ENCODE data around the gene CANT1. TPM values are rescaled to one million over a fixed set of nuclear protein-coding genes. Genes with fewer than 3 reads are reported as not detected.

The CANT1 gene
- total and polyA plus RNA-seq, 9 of the 15 experiments (the other 6 are each of a cell fraction or from before 2014, with no cell fraction given) = 2.7 to 66.4 (median 22.5) TPM

GRCh38 chr17:78986048-78986648 lies 23.4 kb downstream of the CANT1 start (continued):
- TF ChIP-seq RREB1 (CRISPR knock-in tag; IDR thresholded peaks at IDR 0.05) = no peak
- no peak for TF ChIP-seq LEF1 (IDR thresholded peaks at IDR 0.05)
- TF ChIP-seq FOSL1 (tag; conservative IDR thresholded peaks at IDR 0.05) = no peak
- no peak for TF ChIP-seq GTF2F1 (IDR thresholded peaks at IDR 0.05; ENCODE audit: low read depth, low read length)
- no peak for TF ChIP-seq SAFB (IDR thresholded peaks at IDR 0.05; ENCODE audit: borderline replicate concordance, low read depth, low read length)
- no peak for TF ChIP-seq GATAD2A (IDR thresholded peaks at IDR 0.05)
- TF ChIP-seq ZBTB12 (CRISPR knock-in tag; IDR thresholded peaks at IDR 0.05) = no peak
- TF ChIP-seq BRD9 (IDR thresholded peaks at IDR 0.05; ENCODE audit: low read depth, partially characterized antibody) = peak; percentile 45
- 0 out of 2 replicates have a peak, but pooled peaks have one; percentile 43 for TF ChIP-seq ZNF668 (CRISPR knock-in tag; IDR thresholded peaks at IDR 0.05)
- TF ChIP-seq ZC3H4 (CRISPR knock-in tag; IDR thresholded peaks at IDR 0.05; ENCODE audit: borderline replicate concordance) = no peak
- TF ChIP-seq PKNOX1 (IDR thresholded peaks at IDR 0.05) = peak; percentile 47; the same call in 1 of the 2 replicates
- TF ChIP-seq CREM (IDR thresholded peaks at IDR 0.05; ENCODE audit: low read depth) = peak; percentile 40; the same call in 1 of the 2 replicates
- TF ChIP-seq THRAP3 (IDR thresholded peaks at IDR 0.05; ENCODE audit: borderline replicate concordance) = 0 out of 2 replicates have a peak, but pooled peaks have one; percentile 66
